UCSD-AML1 (cell line): ENCODE measurements around the gene GRIK1.

Experiments used
- DNase-seq: peaks from one replicate; lab custom pipeline; 2025; ENCODE audit not compliant: unreplicated experiment; lab: John Stamatoyannopoulos, UW

The GRIK1 gene

GRCh38 chr21:29499734-29500343 lies 440.0 kb downstream of the GRIK1 start:
- peak; percentile 37 for DNase-seq

GRCh38 chr21:29499229-29499628 lies 440.6 kb downstream of the GRIK1 start:
- DNase-seq: no peak

DNA sequence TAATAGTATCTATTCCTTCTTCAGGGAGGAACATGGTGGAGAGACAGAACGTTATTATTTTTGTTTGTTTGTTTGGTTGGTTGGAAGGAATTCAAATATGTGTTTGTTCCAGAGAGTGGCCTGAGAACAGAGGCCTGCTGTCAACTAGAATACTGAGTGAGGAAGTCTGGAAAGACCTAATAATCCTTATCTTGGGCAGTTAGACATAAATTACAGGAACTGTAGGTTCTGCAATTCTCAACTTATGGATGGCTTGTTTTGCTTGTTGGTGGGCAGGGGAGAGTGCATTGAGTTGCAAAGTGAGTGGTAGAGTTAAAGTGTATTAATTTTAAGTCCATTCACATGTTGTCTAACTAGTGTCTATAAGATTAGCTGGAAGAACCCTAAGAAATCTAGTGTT lies 443.5 kb downstream of the GRIK1 start:
- no peak for DNase-seq

DNA sequence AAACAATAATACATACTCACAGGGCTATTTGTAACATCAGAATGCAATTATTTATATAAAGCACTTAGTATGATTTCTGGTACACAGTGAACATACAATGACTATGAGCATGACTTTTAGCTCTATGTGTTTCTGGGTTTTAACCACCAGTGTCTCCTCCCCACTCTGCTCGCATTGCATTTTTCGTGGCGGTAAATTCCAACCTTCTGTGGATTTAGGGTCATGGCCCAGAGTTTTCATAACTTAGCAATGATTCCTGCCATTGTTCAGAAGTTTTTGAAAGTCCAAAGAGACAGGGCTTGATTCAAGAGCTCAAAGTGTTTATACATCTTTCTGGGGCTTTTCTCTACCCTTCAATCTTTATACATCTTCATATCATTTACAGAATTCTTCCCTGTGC lies 449.8 kb downstream of the GRIK1 start:
- DNase-seq: no peak

DNA sequence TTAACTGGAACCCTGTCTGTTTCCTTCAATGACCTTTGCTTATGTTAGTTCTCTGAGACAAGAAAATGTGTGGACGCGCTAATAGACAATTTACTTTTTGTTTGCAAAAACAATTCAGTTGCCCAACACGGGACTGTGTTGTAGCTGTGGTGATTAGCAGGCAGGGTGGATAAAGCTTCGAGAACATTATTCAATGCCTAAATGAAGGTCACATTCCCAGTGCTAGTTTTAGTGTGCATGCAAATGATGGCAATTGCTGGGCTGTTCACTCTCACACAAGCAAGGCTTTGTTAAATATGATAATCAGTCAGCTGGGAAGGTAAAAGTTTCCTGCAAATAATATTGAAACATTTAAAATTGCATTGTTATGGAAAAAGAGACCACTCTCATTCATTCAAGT lies 452.6 kb downstream of the GRIK1 start:
- no peak for DNase-seq
